Measurements from ENCODE around the gene TBC1D30.

Gene TBC1D30

DNA sequence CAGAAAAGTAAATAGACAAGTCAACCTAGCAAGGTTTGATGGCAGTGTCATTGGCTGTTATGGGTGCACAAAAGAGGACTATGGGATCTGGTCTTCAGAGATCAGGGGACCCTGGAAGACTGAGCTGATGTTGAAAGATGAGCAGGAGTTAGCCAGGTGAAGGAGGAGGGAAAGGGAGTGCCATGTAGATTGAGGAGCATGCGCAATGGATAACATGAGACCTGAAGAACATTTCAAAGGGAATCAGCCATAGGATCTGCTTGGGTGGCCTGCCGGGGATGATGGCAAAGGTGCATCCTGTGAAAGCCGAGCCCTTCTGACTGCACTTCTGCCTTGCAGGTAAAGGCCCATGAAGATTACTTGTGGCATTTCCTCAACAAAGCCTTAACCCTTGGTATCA, 90.8 kb downstream of the TBC1D30 start:
- no peak for DNase-seq

- no peak for DNase-seq
Measured at GRCh38 chr12:64916411-64917261, 92.2 kb downstream of the TBC1D30 start.

DNA sequence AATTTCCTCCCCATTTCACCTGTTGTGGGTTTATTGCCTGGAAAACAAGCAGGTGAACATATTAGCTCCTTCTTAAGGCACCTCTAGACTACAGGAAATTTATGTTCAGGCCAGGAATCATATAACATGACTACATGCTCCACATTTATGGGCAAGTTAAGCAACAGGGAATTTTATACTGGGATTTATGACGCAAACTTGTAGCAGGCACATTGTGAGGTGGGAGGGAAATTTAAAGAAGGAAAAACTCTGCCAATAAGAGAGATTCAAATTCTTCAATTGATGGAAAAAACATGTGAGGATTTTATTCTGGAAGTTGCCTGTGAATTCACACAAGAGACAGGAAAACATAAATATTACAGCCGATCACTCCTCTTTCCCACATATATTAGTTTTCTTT, 93.9 kb downstream of the TBC1D30 start:
- no peak for DNase-seq

DNA sequence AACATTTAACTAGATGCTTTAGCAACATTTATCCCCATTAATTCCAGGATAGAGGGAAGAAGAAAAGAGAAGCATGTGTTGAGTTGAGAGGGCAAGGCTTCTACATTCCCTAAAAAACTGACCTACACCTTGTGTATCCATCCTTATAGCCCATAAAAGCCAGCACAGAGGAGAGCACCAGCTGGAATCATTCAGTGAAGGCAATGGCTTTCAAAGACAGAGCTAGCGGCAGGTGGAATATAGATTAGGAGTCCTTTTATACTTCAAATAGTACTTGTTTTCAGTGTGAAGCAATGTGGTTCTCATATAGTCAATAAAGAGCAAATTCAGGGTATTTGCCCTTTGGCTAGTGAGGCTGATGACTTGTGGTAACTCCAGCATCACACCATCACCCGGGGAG, 94.4 kb downstream of the TBC1D30 start:
- DNase-seq, result no peak

DNA sequence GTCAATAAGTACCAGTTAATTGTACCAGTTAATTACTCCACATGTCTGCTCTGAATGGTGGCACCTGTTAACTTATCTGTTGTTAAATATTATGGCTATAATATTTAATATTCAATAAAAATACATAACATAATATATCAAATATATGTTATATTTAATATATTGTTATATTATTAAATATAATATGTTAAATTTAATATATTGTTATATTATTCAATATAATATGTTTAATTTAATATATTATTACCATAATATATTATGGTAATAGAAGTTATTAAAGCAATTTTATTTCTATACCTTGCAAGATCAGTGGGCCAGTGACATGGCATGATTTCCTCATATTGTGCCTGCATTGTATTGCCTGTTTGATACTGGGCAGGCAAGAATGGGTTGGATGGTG, 98.4 kb downstream of the TBC1D30 start:
- DNase-seq, result no peak

- no peak for DNase-seq
Measured at GRCh38 chr12:64923536-64923935, 99.1 kb downstream of the TBC1D30 start.
